ENCODE measurements around the gene MAP2K4.

DNA sequence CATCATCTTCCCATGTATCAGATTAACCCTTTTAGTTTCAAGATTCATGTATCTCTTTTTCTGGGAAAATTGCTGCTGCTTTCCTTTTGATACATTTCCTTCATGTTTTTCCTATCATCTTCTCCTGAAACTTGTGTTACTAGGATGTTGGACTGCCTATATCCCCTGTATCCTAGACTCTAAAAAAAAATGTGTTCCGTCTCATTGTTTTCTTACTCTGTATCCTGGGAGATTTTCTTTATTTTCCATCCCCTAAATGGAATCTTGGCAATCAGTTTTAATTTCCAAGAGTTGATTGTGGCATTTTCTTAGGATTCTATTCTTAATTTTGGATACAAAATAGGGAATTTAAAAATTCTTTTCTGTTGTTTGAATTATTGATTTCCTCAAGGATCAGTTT is 36.8 kb downstream of the MAP2K4 start:
- no peak for TF ChIP-seq ETV6 (CRISPR knock-in tag; conservative IDR thresholded peaks at IDR 0.05)
- TF ChIP-seq, protein P1, sequence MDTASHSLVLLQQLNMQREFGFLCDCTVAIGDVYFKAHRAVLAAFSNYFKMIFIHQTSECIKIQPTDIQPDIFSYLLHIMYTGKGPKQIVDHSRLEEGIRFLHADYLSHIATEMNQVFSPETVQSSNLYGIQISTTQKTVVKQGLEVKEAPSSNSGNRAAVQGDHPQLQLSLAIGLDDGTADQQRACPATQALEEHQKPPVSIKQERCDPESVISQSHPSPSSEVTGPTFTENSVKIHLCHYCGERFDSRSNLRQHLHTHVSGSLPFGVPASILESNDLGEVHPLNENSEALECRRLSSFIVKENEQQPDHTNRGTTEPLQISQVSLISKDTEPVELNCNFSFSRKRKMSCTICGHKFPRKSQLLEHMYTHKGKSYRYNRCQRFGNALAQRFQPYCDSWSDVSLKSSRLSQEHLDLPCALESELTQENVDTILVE (CRISPR knock-in tag; IDR thresholded peaks at IDR 0.05): no peak
- no peak for TF ChIP-seq NCOA2 (CRISPR knock-in tag; IDR thresholded peaks at IDR 0.05)
- TF ChIP-seq ATF7-NPFF (CRISPR knock-in tag; IDR thresholded peaks at IDR 0.05; ENCODE audit: low read depth): no peak
- no peak for TF ChIP-seq ADNP (CRISPR knock-in tag; IDR thresholded peaks at IDR 0.05)
- TF ChIP-seq CREB3 (CRISPR knock-in tag; IDR thresholded peaks at IDR 0.05): no peak
- TF ChIP-seq SIN3A (IDR thresholded peaks at IDR 0.05; ENCODE audit: borderline replicate concordance, low read depth, low read length): no peak
- TF ChIP-seq, protein P2, sequence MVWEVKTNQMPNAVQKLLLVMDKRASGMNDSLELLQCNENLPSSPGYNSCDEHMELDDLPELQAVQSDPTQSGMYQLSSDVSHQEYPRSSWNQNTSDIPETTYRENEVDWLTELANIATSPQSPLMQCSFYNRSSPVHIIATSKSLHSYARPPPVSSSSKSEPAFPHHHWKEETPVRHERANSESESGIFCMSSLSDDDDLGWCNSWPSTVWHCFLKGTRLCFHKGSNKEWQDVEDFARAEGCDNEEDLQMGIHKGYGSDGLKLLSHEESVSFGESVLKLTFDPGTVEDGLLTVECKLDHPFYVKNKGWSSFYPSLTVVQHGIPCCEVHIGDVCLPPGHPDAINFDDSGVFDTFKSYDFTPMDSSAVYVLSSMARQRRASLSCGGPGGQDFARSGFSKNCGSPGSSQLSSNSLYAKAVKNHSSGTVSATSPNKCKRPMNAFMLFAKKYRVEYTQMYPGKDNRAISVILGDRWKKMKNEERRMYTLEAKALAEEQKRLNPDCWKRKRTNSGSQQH (CRISPR knock-in tag; IDR thresholded peaks at IDR 0.05; ENCODE audit: low read depth): no peak
- TF ChIP-seq THAP7 (CRISPR knock-in tag; IDR thresholded peaks at IDR 0.05): no peak
- TF ChIP-seq ZFP37 (CRISPR knock-in tag; IDR thresholded peaks at IDR 0.05; ENCODE audit: borderline replicate concordance): no peak
- TF ChIP-seq PHF20 (CRISPR knock-in tag; IDR thresholded peaks at IDR 0.05): no peak
